ENCODE data around the gene ZCCHC2. TPM values are rescaled to one million over a fixed set of nuclear protein-coding genes. Genes with fewer than 3 reads are reported as not detected.

The ZCCHC2 gene
- total and polyA plus RNA-seq, 2 of the 13 experiments (the other 11 are each of a cell fraction or from before 2014, with no cell fraction given), result 62.5 to 76.1 TPM

GRCh38 chr18:62522178-62522503 is 684 bp upstream of the ZCCHC2 start:
- TF ChIP-seq KLF6 (CRISPR knock-in tag; IDR thresholded peaks at IDR 0.05) (no peak), ZNF800 (CRISPR knock-in tag; IDR thresholded peaks at IDR 0.05) (0 out of 2 replicates have a peak, but pooled peaks have one; percentile 24), ETS1 (CRISPR knock-in tag; IDR thresholded peaks at IDR 0.05) (no peak), MLX (CRISPR knock-in tag; IDR thresholded peaks at IDR 0.05) (no peak), ZNF142 (CRISPR knock-in tag; IDR thresholded peaks at IDR 0.05) (0 out of 2 replicates have a peak, but pooled peaks have one; percentile 37), ZSCAN20 (CRISPR knock-in tag; IDR thresholded peaks at IDR 0.05; ENCODE audit: borderline replicate concordance) (0 out of 2 replicates have a peak, but pooled peaks have one; percentile 40), ZNF367 (CRISPR knock-in tag; IDR thresholded peaks at IDR 0.05; ENCODE audit: borderline replicate concordance) (0 out of 2 replicates have a peak, but pooled peaks have one; percentile 46), MED8 (CRISPR knock-in tag; IDR thresholded peaks at IDR 0.05; ENCODE audit: insufficient replicate concordance) (no peak), ZNF766 (CRISPR knock-in tag; IDR thresholded peaks at IDR 0.05; ENCODE audit: borderline replicate concordance) (peak; percentile 51; the same call in 1 of the 2 replicates)
- CTCF ChIA-PET (ENCODE audit: low intra/inter-chr PET ratio, low total read pairs), result interaction anchor here (1.4 kb wide), 1 partner anchor 96 kb away, joined by 4 read pairs; no protein-coding TSS in a partner anchor

More at GRCh38 chr18:62522178-62522503, 684 bp upstream of the ZCCHC2 start:
- 0% methylated on average over 18 of the region's 32 CpGs for WGBS (ENCODE audit: low lambda C conversion rate)
- POLR2A ChIA-PET, result interaction anchor here (1.0 to 5.3 kb wide), 13 partner anchors 10 to 219 kb away, joined by 3 to 41 read pairs (median 6); no protein-coding TSS in a partner anchor
- ATAC-seq (peak; percentile 21), DNase-seq (ENCODE audit: low spot score) (no peak), FAIRE-seq (no peak)
- BruUV-seq (replicated peaks), result no TSS peak
- Histone ChIP-seq H3K79me2 (ENCODE audit: insufficient read depth, low read length) (peaks cover 73% of the 10 kb centered on the region), H3K36me3 (replicated peaks in 1 of 2; ENCODE audit: control insufficient read depth in 1 of 2, insufficient read depth in 2 of 2, low read length in 2 of 2) (0 out of 5 replicates have a peak, but pooled peaks cover 0 to 4% of the 10 kb centered on the region in 2 experiments), H3K4me1 (ENCODE audit: insufficient read depth, low read length) (peaks cover 34% of the 10 kb centered on the region), H3K9me3 (ENCODE audit: low read length) (no peaks in the 10 kb centered on the region), H3K9ac (ENCODE audit: insufficient read depth, low read depth, low read length) (peak overlapping the region; percentile 96), H3K4me2 (ENCODE audit: low read depth, low read length) (peak overlapping the region; percentile 81), H3K27ac (ENCODE audit: extremely low read length, insufficient read depth, low read length) (peak overlapping the region; percentile 92), H3K27me3 (ENCODE audit: control insufficient read depth in 1 of 2, insufficient read depth in 2 of 2, low read length in 2 of 2) (no peaks in the 10 kb centered on the region; a peak in 1 of 5 replicates), H2AFZ (ENCODE audit: low read length) (no peak overlapping the region), H3K4me3 (replicated peaks in 1 of 3; ENCODE audit: insufficient read depth in 1 of 3, low read depth in 2 of 3, low read length in 3 of 3) (peak overlapping the region; percentile 81 to 98 (median 96)), H4K20me1 (ENCODE audit: insufficient read depth, low read length) (peaks cover 3% of the 10 kb centered on the region; the same call in 1 of the 2 replicates)
- intact Hi-C loops (cut with micrococcal nuclease; ENCODE audit: unreplicated experiment), result loop anchor here (1.0 to 10.0 kb wide), 3 partner anchors 61 to 337 kb away; partner anchors contain the start of genes PIGN and RELCH
- in situ Hi-C loops (cut with HindIII; ENCODE audit: extremely low pct_ligation_motif_present, low pct_unique_long_range_greater_than_20kb), result loop anchor here (5.0 to 10.0 kb wide), 2 partner anchors 67 to 95 kb away; no protein-coding TSS in a partner anchor
